ENCODE data around the gene B4GALNT3. TPM values are rescaled to one million over a fixed set of nuclear protein-coding genes. Genes with fewer than 3 reads are reported as not detected.
A peak's percentile ranks its signal among the peaks of the same experiment; 100 is the strongest.

The B4GALNT3 gene
- total and polyA plus RNA-seq, 7 donors = 0.21 to 4.0 (median 0.57) TPM

DNA sequence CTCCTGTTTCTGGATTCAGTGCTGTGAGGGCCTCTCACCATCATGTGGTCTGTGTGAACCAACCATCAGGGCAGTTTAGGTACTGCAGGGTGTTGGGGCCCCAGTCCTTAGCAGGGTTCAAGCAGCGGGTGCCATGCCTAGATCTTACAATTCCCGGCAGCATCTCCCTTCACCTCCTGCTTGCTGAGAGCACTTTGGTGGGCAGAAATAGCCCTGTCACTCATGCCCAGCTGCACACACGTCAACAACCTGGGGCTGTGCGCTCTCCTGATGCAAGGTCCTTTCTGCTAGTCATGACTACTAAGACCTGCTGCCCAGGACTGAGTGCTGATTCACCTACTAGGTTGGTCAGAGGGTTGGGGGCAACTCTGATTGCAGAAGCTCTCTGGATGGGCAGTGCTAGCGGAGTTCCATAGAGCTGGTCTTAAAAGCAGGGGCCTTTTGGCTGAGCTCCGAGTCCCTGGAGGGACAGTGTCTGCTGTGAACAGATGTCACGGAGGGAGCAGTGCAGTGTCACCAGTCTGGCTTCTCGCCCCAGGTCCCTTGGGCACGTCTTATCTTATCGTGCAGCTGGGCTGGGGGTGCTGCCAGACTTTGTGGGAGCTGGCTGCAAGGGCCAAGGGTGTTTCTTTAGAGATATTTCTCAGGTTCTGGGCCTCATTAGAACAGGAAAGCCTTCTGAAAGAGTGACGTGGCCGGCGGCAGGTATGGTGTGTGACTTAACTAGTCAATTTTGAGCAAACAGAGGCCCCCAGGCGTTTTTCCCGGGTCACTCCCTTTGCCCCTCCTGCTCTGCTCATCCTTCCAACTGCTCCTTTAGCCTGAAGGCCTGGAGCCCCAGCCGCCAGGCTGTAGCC is 131.7 kb downstream of the B4GALNT3 start:
- WGBS, 3 donors = 26 to 45% (median 28%) methylated on average over 16 of the region's 16 CpGs
- ATAC-seq = peak; percentile 91 to 94 (median 94)
- H3K27me3 ChIP-seq (ENCODE audit: insufficient read depth in 3 of 3, low read length in 2 of 3) = no peaks in the 10 kb centered on the region
- no peaks in the 10 kb centered on the region for H3K9me3 ChIP-seq
- intact Hi-C loops (cut with DNase I) = no loop called here
- TF ChIP-seq CTCF (IDR thresholded peaks at IDR 0.05) = peak; percentile 24
- H3K4me1 ChIP-seq = peaks cover 13% of the 10 kb centered on the region
- peak overlapping the region; percentile 80 for H3K27ac ChIP-seq
- H3K4me3 ChIP-seq = no peak overlapping the region
- peak; percentile 52 to 87 for DNase-seq
- H3K36me3 ChIP-seq (ENCODE audit: insufficient read depth in 1 of 2, low read depth in 1 of 2) = no peaks in the 10 kb centered on the region

- peak overlapping the region; percentile 80 for H3K27ac ChIP-seq
- DNase-seq = no peak
- intact Hi-C loops (cut with DNase I) = no loop called here
Measured at GRCh38 chr12:592024-592505, 132.3 kb downstream of the B4GALNT3 start.

GRCh38 chr12:593396-594270 is 133.9 kb downstream of the B4GALNT3 start:
- Histone ChIP-seq H3K27me3 (ENCODE audit: insufficient read depth in 3 of 3, low read length in 2 of 3) (no peaks in the 10 kb centered on the region), H3K4me3 (no peak overlapping the region), H3K9me3 (no peaks in the 10 kb centered on the region), H3K27ac (no peak overlapping the region), H3K4me1 (peaks cover 13% of the 10 kb centered on the region), H3K36me3 (ENCODE audit: insufficient read depth in 1 of 2, low read depth in 1 of 2) (no peaks in the 10 kb centered on the region)
- ATAC-seq (no peak), DNase-seq (no peak)
- 83 to 91% (median 84%) methylated on average over 7 of the region's 7 CpGs for WGBS, 3 donors
- intact Hi-C loops (cut with DNase I) = no loop called here
- TF ChIP-seq CTCF (IDR thresholded peaks at IDR 0.05) = no peak

More at GRCh38 chr12:592024-592505, 132.3 kb downstream of the B4GALNT3 start:
- TF ChIP-seq CTCF (IDR thresholded peaks at IDR 0.05) = no peak
- Histone ChIP-seq H3K4me3 (no peak overlapping the region), H3K9me3 (no peaks in the 10 kb centered on the region), H3K27me3 (ENCODE audit: insufficient read depth in 3 of 3, low read length in 2 of 3) (no peaks in the 10 kb centered on the region), H3K4me1 (peaks cover 13% of the 10 kb centered on the region), H3K36me3 (ENCODE audit: insufficient read depth in 1 of 2, low read depth in 1 of 2) (no peaks in the 10 kb centered on the region)
- ATAC-seq = peak in 1 of 4 donors; percentile 9
- WGBS, 3 donors = 65 to 81% (median 68%) methylated on average over 11 of the region's 11 CpGs

- no peak overlapping the region for H3K27ac ChIP-seq
- no peaks in the 10 kb centered on the region for H3K36me3 ChIP-seq (ENCODE audit: insufficient read depth in 1 of 2, low read depth in 1 of 2)
- no peak for TF ChIP-seq CTCF (IDR thresholded peaks at IDR 0.05)
- DNase-seq = no peak
- intact Hi-C loops (cut with DNase I) = no loop called here
- no peak overlapping the region for H3K4me3 ChIP-seq
- no peaks in the 10 kb centered on the region for H3K9me3 ChIP-seq
- 59 to 62% (median 62%) methylated on average over 13 of the region's 13 CpGs for WGBS, 3 donors
- no peaks in the 10 kb centered on the region for H3K27me3 ChIP-seq (ENCODE audit: insufficient read depth in 3 of 3, low read length in 2 of 3)
- H3K4me1 ChIP-seq = no peaks in the 10 kb centered on the region
- ATAC-seq = peak in 2 of 4 donors; percentile 27 to 58
Measured at GRCh38 chr12:597926-598568, 138.3 kb downstream of the B4GALNT3 start.
